SK-N-SH (cell line): ENCODE results near the gene SPATA12. TPM values are rescaled to one million over a fixed set of nuclear protein-coding genes. Genes with fewer than 3 reads are reported as not detected.

Source experiments
- CTCF ChIA-PET: fragments of 300-600, 350-600 bp; formaldehyde crosslinking; extraction: SDS; loops from one replicate; lab custom pipeline; 2021; lab: Yijun Ruan, JAX
- POLR2A ChIA-PET: fragments of 350-600 bp; sonication (Branson Sonifier 250); formaldehyde crosslinking; extraction: SDS; loops from one replicate; lab custom pipeline; 2020; ENCODE audit warnings: antibody characterized with exemption, inconsistent platforms; lab: Yijun Ruan, JAX
- DNase-seq: peaks from one replicate; pipeline ENCODE4 v3.0.0; 2012
- H2AFZ ChIP-seq: fragments of 200-600 bp; sonication (generic); 2 replicates; pipeline ENCODE4 v1.8.1; 2016; ENCODE audit warnings: antibody characterized with exemption, mild to moderate bottlenecking, low read depth
- H3F3A ChIP-seq: fragments of 200-600 bp; sonication (generic); replicated peaks from 2 replicates; pipeline ENCODE3; 2016; ENCODE audit warnings: antibody characterized with exemption, mild to moderate bottlenecking; ENCODE audit not compliant: insufficient read depth
- H3K27ac ChIP-seq, 2 experiments: fragments of 200-500 bp in 1 of 2; fragments of 200-600 bp in 1 of 2; sonication (Bioruptor generic) in 1 of 2; sonication (generic), shearing (Covaris generic) in 1 of 2; 2 replicates each; pipeline versions ENCODE4 v1.5.1 to v1.6.1; 2014 to 2016; ENCODE audit warnings: low read depth in 2 of 2, inconsistent platforms in 1 of 2, low read length in 1 of 2, mild to moderate bottlenecking in 1 of 2, mixed read lengths in 1 of 2
- H3K27me3 ChIP-seq: fragments of 200-600 bp; sonication (generic), shearing (Covaris generic); 2 replicates; pipeline ENCODE4 v1.6.1; 2016; ENCODE audit warnings: mixed run types; ENCODE audit not compliant: insufficient read depth
- H3K36me3 ChIP-seq, 2 experiments: fragments of 200-500 bp in 1 of 2; fragments of 200-600 bp in 1 of 2; sonication (Bioruptor generic) in 1 of 2; sonication (generic) in 1 of 2; replicated peaks in 1 of 2; 2 replicates each; pipeline versions ENCODE3 to v1.5.1; 2014 to 2016; ENCODE audit warnings: low read length in 1 of 2, mild to moderate bottlenecking in 1 of 2; ENCODE audit not compliant: insufficient read depth in 2 of 2, control insufficient read depth in 1 of 2
- H3K4me1 ChIP-seq, 2 experiments: fragments of 200-500 bp in 1 of 2; fragments of 200-600 bp in 1 of 2; sonication (Bioruptor generic) in 1 of 2; sonication (generic), shearing (Covaris generic) in 1 of 2; 2 replicates each; pipeline versions ENCODE4 v1.5.1 to v1.6.1; 2014 to 2016; ENCODE audit warnings: low read depth in 1 of 2, low read length in 1 of 2, mixed run types in 1 of 2; ENCODE audit not compliant: insufficient read depth in 2 of 2, control insufficient read depth in 1 of 2
- H3K4me2 ChIP-seq: fragments of 200-600 bp; sonication (generic), shearing (Covaris generic); 2 replicates; pipeline ENCODE4 v1.6.1; 2017; ENCODE audit warnings: mixed run types
- H3K4me3 ChIP-seq, 2 experiments: fragments of 200-500 bp in 1 of 2; fragments of 200-600 bp in 1 of 2; sonication (Bioruptor generic) in 1 of 2; sonication (generic), shearing (Covaris generic) in 1 of 2; 2 replicates each; pipeline versions ENCODE4 v1.5.1 to v1.8.1; 2014 to 2016; ENCODE audit warnings: low read depth in 2 of 2, inconsistent platforms in 1 of 2, low read length in 1 of 2, mild to moderate bottlenecking in 1 of 2, mixed read lengths in 1 of 2, moderate library complexity in 1 of 2
- H3K79me2 ChIP-seq: fragments of 200-600 bp; sonication (generic); 2 replicates; pipeline ENCODE4 v1.8.1; 2017; ENCODE audit warnings: mild to moderate bottlenecking; ENCODE audit not compliant: insufficient read depth
- H3K9ac ChIP-seq: fragments of 200-600 bp; sonication (generic); 2 replicates; pipeline ENCODE4 v1.6.1; 2017; ENCODE audit warnings: mixed run types
- H3K9me2 ChIP-seq: fragments of 200-600 bp; sonication (generic); 2 replicates; pipeline ENCODE4 v1.6.1; 2017; ENCODE audit warnings: mixed run types
- H3K9me3 ChIP-seq: fragments of 200-600 bp; sonication (generic); 2 replicates; pipeline ENCODE4 v1.6.1; 2017; ENCODE audit warnings: mixed run types, mild to moderate bottlenecking, moderate library complexity
- H4K20me1 ChIP-seq: fragments of 200-600 bp; sonication (generic); 2 replicates; pipeline ENCODE4 v1.6.1; 2017; ENCODE audit warnings: mild to moderate bottlenecking, mixed run types; ENCODE audit not compliant: insufficient read depth
- ELF1 ChIP-seq: IDR thresholded peaks from 2 replicates; pipeline ENCODE4 v1.4.0; 2012
- EP300 ChIP-seq, 2 experiments: IDR thresholded peaks; 2 replicates each; pipeline versions ENCODE4 v1.4.0 to v1.6.1; 2012; ENCODE audit warnings: borderline replicate concordance in 1 of 2, low read depth in 1 of 2, low read length in 1 of 2
- FOSL2 ChIP-seq: IDR thresholded peaks from 2 replicates; pipeline ENCODE4 v1.4.0; 2012; ENCODE audit warnings: low read depth, mild to moderate bottlenecking, moderate library complexity, borderline replicate concordance
- FOXM1 ChIP-seq: IDR thresholded peaks from 2 replicates; pipeline ENCODE4 v1.4.0; 2012; ENCODE audit warnings: low read depth, mild to moderate bottlenecking
- MXI1 ChIP-seq: IDR thresholded peaks from 2 replicates; pipeline ENCODE4 v1.6.1; 2012; ENCODE audit warnings: mild to moderate bottlenecking, low read depth, low read length, improper control_type of control experiment
- RFX5 ChIP-seq: IDR thresholded peaks from 2 replicates; pipeline ENCODE4 v1.6.1; 2012; ENCODE audit warnings: mild to moderate bottlenecking, improper control_type of control experiment, low read length
- RXRA ChIP-seq: IDR thresholded peaks from 2 replicates; pipeline ENCODE4 v1.4.0; 2012; ENCODE audit warnings: low read depth, mild to moderate bottlenecking, borderline replicate concordance
- WGBS: methylation state at CpG from one replicate; pipeline ENCODE4 v1.1.6; 2017; ENCODE audit warnings: low lambda C conversion rate; 5-methylcytosine and 5-hydroxymethylcytosine counted together
- polyA plus RNA-seq, 3 experiments: library from polyadenylated mRNA; depleted of rRNA; stranded (reverse); fragments of >200 nt; gene quantifications; 2 replicates each; pipeline ENCODE4 v1.2.3, GENCODE V29; 2012
- TF ChIP-seq, protein P1 (sequence below): IDR thresholded peaks from 2 replicates; pipeline ENCODE4 v1.4.0; 2012; ENCODE audit warnings: low read depth, borderline replicate concordance
- TF ChIP-seq, protein P2 (sequence below): fragments of 150-350 bp; IDR thresholded peaks from 2 replicates; pipeline ENCODE4 v1.6.1; 2016; ENCODE audit warnings: mild to moderate bottlenecking, low read depth, low read length
- TF ChIP-seq, protein P3 (sequence below): IDR thresholded peaks from 2 replicates; pipeline ENCODE4 v1.4.0; 2012; ENCODE audit warnings: low read depth, borderline replicate concordance
- TF ChIP-seq, protein P4 (sequence below): fragments of 150-350 bp; IDR thresholded peaks from 2 replicates; pipeline ENCODE4 v1.6.1; 2017; ENCODE audit warnings: antibody characterized with exemption, low read length, low read depth, borderline replicate concordance
- TF ChIP-seq, protein P5 (sequence below): IDR thresholded peaks from 2 replicates; pipeline ENCODE4; 2012
- TF ChIP-seq, protein P6 (sequence below): fragments of 200-600 bp; sonication (generic); IDR thresholded peaks from 2 replicates; pipeline ENCODE4 v1.6.1; 2017; ENCODE audit warnings: antibody characterized with exemption, mild to moderate bottlenecking, moderate library complexity

SPATA12 gene
- polyA plus RNA-seq, 1 of the 3 experiments (the other 2 are of a cell fraction), result 0.33 TPM

DNA sequence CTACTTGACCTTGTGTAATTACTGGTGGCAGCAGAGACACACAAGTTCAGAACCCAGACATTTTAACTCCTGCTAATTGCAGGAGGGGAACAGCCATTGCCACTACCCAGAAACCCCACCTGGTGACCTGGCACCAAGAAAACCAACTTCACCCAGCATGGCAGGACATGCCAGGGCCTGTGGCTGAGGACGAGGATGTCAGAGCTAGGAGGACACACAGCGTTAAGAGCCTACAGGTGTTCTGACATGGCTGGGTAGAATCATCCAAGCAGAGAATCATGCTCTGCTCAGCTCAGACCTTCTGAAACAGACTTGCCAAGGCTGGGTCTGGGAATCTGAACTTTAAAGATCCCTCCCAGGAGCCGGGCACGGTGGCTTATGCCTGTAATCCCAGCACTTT lies 11.7 kb upstream of the SPATA12 start:
- CTCF ChIA-PET, result interaction anchor here (0.8 kb wide), 1 partner anchor 30 kb away, joined by 3 read pairs; no protein-coding TSS in a partner anchor

More for the DNA sequence above, 11.7 kb upstream of the SPATA12 start:
- Histone ChIP-seq H3K4me2 (no peak overlapping the region), H3K36me3 (no peaks in the 10 kb centered on the region), H3K4me1 (peaks cover 0 to 2% of the 10 kb centered on the region in 2 experiments; a peak in 1 of 4 replicates), H3K9me3 (no peaks in the 10 kb centered on the region), H3K9ac (no peak overlapping the region), H3K4me3 (no peak overlapping the region), H4K20me1 (no peaks in the 10 kb centered on the region), H3K79me2 (no peaks in the 10 kb centered on the region), H3K9me2 (no peaks in the 10 kb centered on the region), H3F3A (peaks cover 1% of the 10 kb centered on the region), H3K27me3 (no peaks in the 10 kb centered on the region), H2AFZ (no peak overlapping the region), H3K27ac (no peak overlapping the region)
- POLR2A ChIA-PET, result no interaction called here
- TF ChIP-seq ELF1 (no peak), RXRA (no peak), RFX5 (no peak), MXI1 (no peak), EP300 (IDR thresholded peaks at IDR 0.05; ENCODE audit: borderline replicate concordance in 1 of 2, low read depth in 1 of 2, low read length in 1 of 2) (no peak), FOXM1 (no peak), FOSL2 (no peak)
- TF ChIP-seq, protein P1, sequence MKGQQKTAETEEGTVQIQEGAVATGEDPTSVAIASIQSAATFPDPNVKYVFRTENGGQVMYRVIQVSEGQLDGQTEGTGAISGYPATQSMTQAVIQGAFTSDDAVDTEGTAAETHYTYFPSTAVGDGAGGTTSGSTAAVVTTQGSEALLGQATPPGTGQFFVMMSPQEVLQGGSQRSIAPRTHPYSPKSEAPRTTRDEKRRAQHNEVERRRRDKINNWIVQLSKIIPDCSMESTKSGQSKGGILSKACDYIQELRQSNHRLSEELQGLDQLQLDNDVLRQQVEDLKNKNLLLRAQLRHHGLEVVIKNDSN, result no peak
- TF ChIP-seq, protein P2, sequence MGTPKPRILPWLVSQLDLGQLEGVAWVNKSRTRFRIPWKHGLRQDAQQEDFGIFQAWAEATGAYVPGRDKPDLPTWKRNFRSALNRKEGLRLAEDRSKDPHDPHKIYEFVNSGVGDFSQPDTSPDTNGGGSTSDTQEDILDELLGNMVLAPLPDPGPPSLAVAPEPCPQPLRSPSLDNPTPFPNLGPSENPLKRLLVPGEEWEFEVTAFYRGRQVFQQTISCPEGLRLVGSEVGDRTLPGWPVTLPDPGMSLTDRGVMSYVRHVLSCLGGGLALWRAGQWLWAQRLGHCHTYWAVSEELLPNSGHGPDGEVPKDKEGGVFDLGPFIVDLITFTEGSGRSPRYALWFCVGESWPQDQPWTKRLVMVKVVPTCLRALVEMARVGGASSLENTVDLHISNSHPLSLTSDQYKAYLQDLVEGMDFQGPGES, result no peak
- TF ChIP-seq, protein P3, sequence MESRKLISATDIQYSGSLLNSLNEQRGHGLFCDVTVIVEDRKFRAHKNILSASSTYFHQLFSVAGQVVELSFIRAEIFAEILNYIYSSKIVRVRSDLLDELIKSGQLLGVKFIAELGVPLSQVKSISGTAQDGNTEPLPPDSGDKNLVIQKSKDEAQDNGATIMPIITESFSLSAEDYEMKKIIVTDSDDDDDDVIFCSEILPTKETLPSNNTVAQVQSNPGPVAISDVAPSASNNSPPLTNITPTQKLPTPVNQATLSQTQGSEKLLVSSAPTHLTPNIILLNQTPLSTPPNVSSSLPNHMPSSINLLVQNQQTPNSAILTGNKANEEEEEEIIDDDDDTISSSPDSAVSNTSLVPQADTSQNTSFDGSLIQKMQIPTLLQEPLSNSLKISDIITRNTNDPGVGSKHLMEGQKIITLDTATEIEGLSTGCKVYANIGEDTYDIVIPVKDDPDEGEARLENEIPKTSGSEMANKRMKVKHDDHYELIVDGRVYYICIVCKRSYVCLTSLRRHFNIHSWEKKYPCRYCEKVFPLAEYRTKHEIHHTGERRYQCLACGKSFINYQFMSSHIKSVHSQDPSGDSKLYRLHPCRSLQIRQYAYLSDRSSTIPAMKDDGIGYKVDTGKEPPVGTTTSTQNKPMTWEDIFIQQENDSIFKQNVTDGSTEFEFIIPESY, result no peak
- TF ChIP-seq, protein P4, sequence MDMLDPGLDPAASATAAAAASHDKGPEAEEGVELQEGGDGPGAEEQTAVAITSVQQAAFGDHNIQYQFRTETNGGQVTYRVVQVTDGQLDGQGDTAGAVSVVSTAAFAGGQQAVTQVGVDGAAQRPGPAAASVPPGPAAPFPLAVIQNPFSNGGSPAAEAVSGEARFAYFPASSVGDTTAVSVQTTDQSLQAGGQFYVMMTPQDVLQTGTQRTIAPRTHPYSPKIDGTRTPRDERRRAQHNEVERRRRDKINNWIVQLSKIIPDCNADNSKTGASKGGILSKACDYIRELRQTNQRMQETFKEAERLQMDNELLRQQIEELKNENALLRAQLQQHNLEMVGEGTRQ, result no peak
- TF ChIP-seq, protein P5, sequence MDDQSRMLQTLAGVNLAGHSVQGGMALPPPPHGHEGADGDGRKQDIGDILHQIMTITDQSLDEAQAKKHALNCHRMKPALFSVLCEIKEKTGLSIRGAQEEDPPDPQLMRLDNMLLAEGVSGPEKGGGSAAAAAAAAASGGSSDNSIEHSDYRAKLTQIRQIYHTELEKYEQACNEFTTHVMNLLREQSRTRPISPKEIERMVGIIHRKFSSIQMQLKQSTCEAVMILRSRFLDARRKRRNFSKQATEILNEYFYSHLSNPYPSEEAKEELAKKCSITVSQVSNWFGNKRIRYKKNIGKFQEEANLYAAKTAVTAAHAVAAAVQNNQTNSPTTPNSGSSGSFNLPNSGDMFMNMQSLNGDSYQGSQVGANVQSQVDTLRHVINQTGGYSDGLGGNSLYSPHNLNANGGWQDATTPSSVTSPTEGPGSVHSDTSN, result no peak
- TF ChIP-seq, protein P6, sequence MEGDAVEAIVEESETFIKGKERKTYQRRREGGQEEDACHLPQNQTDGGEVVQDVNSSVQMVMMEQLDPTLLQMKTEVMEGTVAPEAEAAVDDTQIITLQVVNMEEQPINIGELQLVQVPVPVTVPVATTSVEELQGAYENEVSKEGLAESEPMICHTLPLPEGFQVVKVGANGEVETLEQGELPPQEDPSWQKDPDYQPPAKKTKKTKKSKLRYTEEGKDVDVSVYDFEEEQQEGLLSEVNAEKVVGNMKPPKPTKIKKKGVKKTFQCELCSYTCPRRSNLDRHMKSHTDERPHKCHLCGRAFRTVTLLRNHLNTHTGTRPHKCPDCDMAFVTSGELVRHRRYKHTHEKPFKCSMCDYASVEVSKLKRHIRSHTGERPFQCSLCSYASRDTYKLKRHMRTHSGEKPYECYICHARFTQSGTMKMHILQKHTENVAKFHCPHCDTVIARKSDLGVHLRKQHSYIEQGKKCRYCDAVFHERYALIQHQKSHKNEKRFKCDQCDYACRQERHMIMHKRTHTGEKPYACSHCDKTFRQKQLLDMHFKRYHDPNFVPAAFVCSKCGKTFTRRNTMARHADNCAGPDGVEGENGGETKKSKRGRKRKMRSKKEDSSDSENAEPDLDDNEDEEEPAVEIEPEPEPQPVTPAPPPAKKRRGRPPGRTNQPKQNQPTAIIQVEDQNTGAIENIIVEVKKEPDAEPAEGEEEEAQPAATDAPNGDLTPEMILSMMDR, result no peak
- no peak for DNase-seq
- 86% methylated on average over 3 of the region's 4 CpGs for WGBS
